ENCODE data around the gene GCN1. TPM values are rescaled to one million over a fixed set of nuclear protein-coding genes. Genes with fewer than 3 reads are reported as not detected.

The GCN1 gene
- total RNA-seq, 4 donors from 2014 or later: 50.5 to 106 (median 64.3) TPM

GRCh38 chr12:120156315-120157259, 37.9 kb downstream of the GCN1 start:
- Histone ChIP-seq H3K27ac (no peak overlapping the region), H3K27me3 (no peaks in the 10 kb centered on the region), H3K4me3 (no peak overlapping the region), H3K4me1 (no peaks in the 10 kb centered on the region), H3K36me3 (no peaks in the 10 kb centered on the region), H3K9me3 (no peaks in the 10 kb centered on the region)
- intact Hi-C loops (cut with DNase I; ENCODE audit: low total_unique reads): no loop called here
- DNase-seq: no peak
- TF ChIP-seq POLR2A (IDR thresholded peaks at IDR 0.05) (no peak), CTCF (IDR thresholded peaks at IDR 0.05) (no peak)

- Histone ChIP-seq H3K27ac (no peak overlapping the region), H3K4me3 (no peak overlapping the region), H3K36me3 (no peaks in the 10 kb centered on the region), H3K9me3 (no peaks in the 10 kb centered on the region), H3K4me1 (no peaks in the 10 kb centered on the region), H3K27me3 (no peaks in the 10 kb centered on the region)
- TF ChIP-seq CTCF (IDR thresholded peaks at IDR 0.05) (no peak), POLR2A (IDR thresholded peaks at IDR 0.05) (no peak)
- intact Hi-C loops (cut with DNase I; ENCODE audit: low total_unique reads): no loop called here
- no peak for DNase-seq
Measured at GRCh38 chr12:120155072-120155471, 39.4 kb downstream of the GCN1 start.

- Histone ChIP-seq H3K9me3 (no peaks in the 10 kb centered on the region), H3K36me3 (no peaks in the 10 kb centered on the region), H3K27ac (no peak overlapping the region), H3K4me3 (no peak overlapping the region), H3K4me1 (no peaks in the 10 kb centered on the region), H3K27me3 (no peaks in the 10 kb centered on the region)
- TF ChIP-seq POLR2A (IDR thresholded peaks at IDR 0.05) (no peak), CTCF (IDR thresholded peaks at IDR 0.05) (no peak)
- DNase-seq: no peak
- intact Hi-C loops (cut with DNase I; ENCODE audit: low total_unique reads): no loop called here
Measured at GRCh38 chr12:120150919-120151525, 43.5 kb downstream of the GCN1 start.

- no peaks in the 10 kb centered on the region for H3K36me3 ChIP-seq
- no peak overlapping the region for H3K4me3 ChIP-seq
- intact Hi-C loops (cut with DNase I; ENCODE audit: low total_unique reads): no loop called here
- H3K27me3 ChIP-seq: no peaks in the 10 kb centered on the region
- TF ChIP-seq POLR2A (IDR thresholded peaks at IDR 0.05) (no peak), CTCF (IDR thresholded peaks at IDR 0.05) (no peak)
- no peak for DNase-seq
- H3K9me3 ChIP-seq: no peaks in the 10 kb centered on the region
- no peaks in the 10 kb centered on the region for H3K4me1 ChIP-seq
- H3K27ac ChIP-seq: no peak overlapping the region
Measured at GRCh38 chr12:120148011-120148410, 46.5 kb downstream of the GCN1 start.

- no peak for DNase-seq
- H3K36me3 ChIP-seq: no peaks in the 10 kb centered on the region
- no peak overlapping the region for H3K27ac ChIP-seq
- H3K27me3 ChIP-seq: no peaks in the 10 kb centered on the region
- no peaks in the 10 kb centered on the region for H3K9me3 ChIP-seq
- intact Hi-C loops (cut with DNase I; ENCODE audit: low total_unique reads): no loop called here
- TF ChIP-seq POLR2A (IDR thresholded peaks at IDR 0.05) (no peak), CTCF (IDR thresholded peaks at IDR 0.05) (no peak)
- no peak overlapping the region for H3K4me3 ChIP-seq
- H3K4me1 ChIP-seq: no peaks in the 10 kb centered on the region
Measured at GRCh38 chr12:120145164-120145563, 49.4 kb downstream of the GCN1 start.
